K562 (cell line): ENCODE data around the gene NUDT14. TPM values are rescaled to one million over a fixed set of nuclear protein-coding genes. Genes with fewer than 3 reads are reported as not detected.

Experiments
- CTCFL ChIP-seq: IDR thresholded peaks from 2 replicates; pipeline ENCODE4 v1.6.1; 2011; ENCODE audit warnings: borderline replicate concordance, low read depth, mild to moderate bottlenecking, moderate library complexity, low read length; ENCODE audit not compliant: insufficient read depth, poor library complexity, severe bottlenecking
- ETV5 ChIP-seq: sonication (generic); formaldehyde crosslinking; IDR thresholded peaks from 2 replicates; pipeline ENCODE4 v1.4.0; 2020; ENCODE audit warnings: low read depth, mild to moderate bottlenecking, missing genetic modification reagents
- FIP1L1 ChIP-seq: fragments of 200-400 bp; formaldehyde crosslinking; IDR thresholded peaks from 2 replicates; pipeline ENCODE4 v1.6.1; 2018; ENCODE audit warnings: mild to moderate bottlenecking, low read depth, low read length; ENCODE audit not compliant: poor library complexity, severe bottlenecking
- IRF2 ChIP-seq: sonication (generic); formaldehyde crosslinking; IDR thresholded peaks from 2 replicates; pipeline ENCODE4 v1.8.1; 2022; ENCODE audit warnings: mild to moderate bottlenecking, missing genetic modification reagents
- KDM1A ChIP-seq, 2 experiments: fragments of 450-650 bp; IDR thresholded peaks; 2 replicates each; pipeline ENCODE4 v1.6.1; 2016; ENCODE audit warnings: mild to moderate bottlenecking in 2 of 2
- KLF6 ChIP-seq: fragments of 250-450 bp; sonication (Bioruptor Pico); IDR thresholded peaks from 2 replicates; pipeline ENCODE4 v1.4.0; 2020; ENCODE audit warnings: mild to moderate bottlenecking, moderate library complexity, borderline replicate concordance
- OTX1 ChIP-seq: fragments of 450-650 bp; formaldehyde crosslinking; IDR thresholded peaks from 2 replicates; pipeline ENCODE4 v1.4.0; 2022; ENCODE audit warnings: mild to moderate bottlenecking
- PHF8 ChIP-seq: fragments of 200-600 bp; sonication (generic); IDR thresholded peaks from 2 replicates; pipeline ENCODE4 v1.6.1; 2012; ENCODE audit warnings: mixed run types, mild to moderate bottlenecking, inconsistent platforms, low read length, moderate library complexity, borderline replicate concordance
- RBBP5 ChIP-seq: fragments of 200-600 bp; sonication (generic); IDR thresholded peaks from 2 replicates; pipeline ENCODE4 v1.6.1; 2012; ENCODE audit warnings: borderline replicate concordance, mild to moderate bottlenecking, low read length, control low read depth, inconsistent platforms; ENCODE audit not compliant: insufficient read depth, poor library complexity, severe bottlenecking
- RBFOX2 ChIP-seq: fragments of 200-400 bp; formaldehyde crosslinking; IDR thresholded peaks from 2 replicates; pipeline ENCODE4 v1.6.1; 2017; ENCODE audit warnings: low read depth, mild to moderate bottlenecking, low read length, moderate library complexity
- RBM17 ChIP-seq: fragments of 200-400 bp; formaldehyde crosslinking; IDR thresholded peaks from 2 replicates; pipeline ENCODE4 v1.6.1; 2017; ENCODE audit warnings: low read depth, mild to moderate bottlenecking, low read length, borderline replicate concordance
- SRSF1 ChIP-seq: fragments of 200-400 bp; formaldehyde crosslinking; IDR thresholded peaks from 2 replicates; pipeline ENCODE4 v1.6.1; 2017; ENCODE audit warnings: mild to moderate bottlenecking, low read depth, low read length, moderate library complexity
- TCF7 ChIP-seq: sonication (generic); IDR thresholded peaks from 2 replicates; pipeline ENCODE4 v1.6.1; 2016; ENCODE audit warnings: antibody characterized with exemption, borderline replicate concordance
- ZNF263 ChIP-seq: sonication (generic); formaldehyde crosslinking; IDR thresholded peaks from 2 replicates; pipeline ENCODE4 v1.8.0; 2022; ENCODE audit warnings: mild to moderate bottlenecking, missing genetic modification reagents, borderline replicate concordance
- ZNF668 ChIP-seq: fragments of 250-450 bp; sonication (Bioruptor Pico); IDR thresholded peaks from 2 replicates; pipeline ENCODE4 v1.8.0; 2022; ENCODE audit warnings: mild to moderate bottlenecking, inconsistent platforms
- ZSCAN29 ChIP-seq: fragments of 450-650 bp; IDR thresholded peaks from 2 replicates; pipeline ENCODE4 v1.6.1; 2017
- polyA plus RNA-seq, 8 experiments: library from polyadenylated mRNA; depleted of rRNA in 4 of 8; stranded (reverse) in 5 of 8; unstranded in 3 of 8; fragments of >200 nt; fragmentation: Nextera tagmentation in 2 of 8; fragmentation: Illumina TruSeq in 1 of 8; extraction: Ambion mirVana in 2 of 8; extraction: Trizol in 1 of 8; gene quantifications; 2 replicates each; pipeline versions ENCODE4 v1.2.1 to v1.2.3, GENCODE V29; 2011 to 2014; ENCODE audit warnings: inconsistent platforms in 1 of 8, missing spikeins in 1 of 8
- total RNA-seq, 7 experiments: library from RNA; depleted of rRNA in 6 of 7; stranded (reverse); fragments of >200 nt in 6 of 7; fragmentation: Illumina TruSeq in 2 of 7; extraction: Trizol in 2 of 7; gene quantifications; 2 replicates each; pipeline versions ENCODE4 v1.2.1 to v1.2.3, GENCODE V29; 2011 to 2021; ENCODE audit warnings: low replicate concordance in 1 of 7

NUDT14 gene
- total and polyA plus RNA-seq, 9 of the 15 experiments (the other 6 are each of a cell fraction or from before 2014, with no cell fraction given): 0.14 to 16.3 (median 8.2) TPM

DNA sequence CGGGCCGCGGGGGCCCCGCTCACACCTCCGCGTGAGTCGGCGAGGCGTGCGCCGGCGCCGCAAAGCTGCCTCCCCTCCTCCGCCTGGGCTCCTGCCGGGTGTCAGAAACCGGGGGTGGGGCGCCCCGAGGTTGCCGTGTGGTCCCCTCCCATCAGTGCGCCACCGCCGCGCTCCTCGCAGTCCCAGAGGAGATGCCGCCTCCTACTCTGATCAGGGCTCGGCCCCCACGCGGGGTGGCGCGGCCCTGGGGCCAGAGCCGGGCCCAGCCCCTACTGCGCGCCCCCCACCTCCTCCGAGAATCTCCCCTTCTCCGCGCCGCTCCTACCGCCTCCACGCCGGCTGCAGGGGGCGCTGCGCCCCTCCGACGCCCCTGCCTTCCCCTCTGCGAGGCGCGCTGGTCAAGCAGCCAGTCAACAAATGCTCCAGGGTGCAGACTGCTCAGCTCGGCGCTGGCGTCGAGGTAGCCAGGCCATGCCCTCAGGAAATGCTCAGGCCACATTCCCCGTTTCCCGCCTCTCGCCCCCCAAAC is 12.1 kb downstream of the NUDT14 start (continued):
- TF ChIP-seq TCF7 (no peak), PHF8 (peak; percentile 15; the same call in 1 of the 2 replicates), ZSCAN29 (no peak), ZNF668 (CRISPR knock-in tag) (no peak), FIP1L1 (peak; percentile 30), ZNF263 (no peak), SRSF1 (no peak), CTCFL (peak; percentile 58), IRF2 (CRISPR knock-in tag) (no peak), RBFOX2 (peak; percentile 43; the same call in 1 of the 2 replicates), OTX1 (no peak), ETV5 (CRISPR knock-in tag) (no peak), KDM1A (IDR thresholded peaks at IDR 0.05) (no peak), KLF6 (CRISPR knock-in tag) (no peak), RBBP5 (peak; percentile 24), RBM17 (no peak)
